ENCODE data around the gene DCP2.

The DCP2 gene

DNA sequence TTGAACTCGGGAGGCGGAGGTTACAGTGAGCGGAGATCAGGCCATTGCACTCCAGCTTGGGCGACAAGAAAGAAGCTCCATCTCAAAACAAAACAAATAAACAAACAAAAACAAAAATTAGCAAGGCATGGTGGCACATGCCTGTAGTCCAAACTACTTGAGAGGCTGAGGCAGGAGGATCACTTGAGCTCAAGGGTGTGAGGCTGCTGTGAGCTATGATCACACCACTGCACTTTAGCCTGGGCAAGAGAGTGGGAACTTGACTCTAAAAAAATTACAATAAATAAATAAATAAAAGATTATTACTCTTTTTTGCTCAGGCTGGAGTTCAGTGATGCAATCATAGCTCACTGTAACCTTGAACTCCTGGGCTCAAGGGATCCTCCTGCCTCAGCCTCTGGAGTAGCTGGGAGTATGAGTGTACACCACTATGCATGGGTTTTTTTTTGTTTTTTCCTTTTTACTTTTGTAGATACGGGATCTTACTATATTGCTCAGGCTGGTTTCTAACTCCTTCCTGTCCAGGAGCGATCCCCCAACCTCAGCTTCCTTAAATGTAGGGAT is 9.0 kb upstream of the DCP2 start:
- DNase-seq (ENCODE audit: low spot score) = no peak

DNA sequence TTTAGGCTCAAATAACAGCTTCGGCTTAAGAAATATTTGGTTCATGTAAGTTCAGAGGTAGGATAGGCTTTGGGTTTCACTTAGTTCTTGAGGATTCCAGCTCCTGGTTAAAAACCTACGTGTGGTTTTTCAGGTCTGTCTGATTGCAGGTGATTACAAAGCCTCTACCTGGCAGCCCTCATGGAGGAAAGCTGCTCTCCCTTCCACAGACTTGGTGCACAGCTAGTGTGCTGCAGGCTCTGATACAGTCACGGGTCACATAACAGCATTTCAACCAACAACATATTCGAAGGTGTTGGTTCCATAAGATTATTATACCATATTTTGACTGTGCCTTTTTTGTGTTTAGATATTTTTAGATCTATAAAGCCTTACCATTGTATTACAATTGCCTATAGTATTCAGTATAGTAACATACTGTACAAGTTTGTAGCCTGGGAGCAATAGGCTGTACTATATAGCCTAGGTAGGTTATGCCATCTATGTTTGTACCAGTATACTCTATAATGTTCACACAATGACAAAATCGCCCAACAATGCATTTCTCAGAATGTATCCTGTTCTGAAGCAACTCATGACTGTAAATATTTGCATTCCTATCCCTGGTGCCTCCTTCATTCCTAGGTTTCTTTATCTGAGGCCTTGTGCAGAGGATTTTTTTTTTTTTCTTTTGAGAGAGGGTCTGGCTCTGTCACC is 8.0 kb upstream of the DCP2 start:
- DNase-seq (ENCODE audit: low spot score) = no peak

DNA sequence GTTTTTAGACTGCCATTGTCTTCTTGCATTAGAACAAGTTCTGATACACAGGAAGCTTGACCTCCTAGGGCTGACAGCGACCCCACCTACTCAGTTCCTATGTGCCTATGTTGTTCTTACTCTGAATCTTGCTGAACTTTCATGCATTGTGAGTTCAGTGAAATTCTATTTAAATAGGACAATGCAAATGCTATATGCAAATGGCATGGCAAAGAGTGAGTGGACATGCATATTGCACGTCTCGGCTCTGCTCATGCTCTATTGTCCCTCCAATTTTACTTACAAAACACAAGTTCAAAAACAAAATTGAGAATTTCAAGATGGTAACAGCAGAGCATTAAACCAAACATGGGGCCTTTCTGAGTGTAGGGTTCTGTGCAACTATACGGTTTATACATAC is 5.3 kb upstream of the DCP2 start:
- DNase-seq (ENCODE audit: low spot score) = no peak

DNA sequence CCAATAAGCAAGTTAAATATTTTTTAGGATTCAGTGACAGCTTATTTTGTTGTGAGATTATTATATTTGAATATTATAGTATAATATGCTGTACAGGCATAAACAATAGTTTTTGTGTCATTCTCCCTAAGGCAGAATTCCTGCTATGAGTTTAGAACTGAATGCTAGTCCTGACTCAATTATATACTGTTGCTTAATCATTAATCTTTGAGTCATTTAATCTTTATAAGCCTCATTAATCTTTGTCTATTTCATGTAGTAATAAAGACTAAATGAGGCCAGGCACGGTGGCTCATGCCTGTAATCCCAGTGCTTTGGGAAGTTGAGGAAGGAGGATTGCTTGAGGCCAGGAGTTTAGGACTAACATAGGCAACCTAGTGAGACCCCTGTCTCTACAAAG is 3.6 kb upstream of the DCP2 start:
- no peak for DNase-seq (ENCODE audit: low spot score)

DNA sequence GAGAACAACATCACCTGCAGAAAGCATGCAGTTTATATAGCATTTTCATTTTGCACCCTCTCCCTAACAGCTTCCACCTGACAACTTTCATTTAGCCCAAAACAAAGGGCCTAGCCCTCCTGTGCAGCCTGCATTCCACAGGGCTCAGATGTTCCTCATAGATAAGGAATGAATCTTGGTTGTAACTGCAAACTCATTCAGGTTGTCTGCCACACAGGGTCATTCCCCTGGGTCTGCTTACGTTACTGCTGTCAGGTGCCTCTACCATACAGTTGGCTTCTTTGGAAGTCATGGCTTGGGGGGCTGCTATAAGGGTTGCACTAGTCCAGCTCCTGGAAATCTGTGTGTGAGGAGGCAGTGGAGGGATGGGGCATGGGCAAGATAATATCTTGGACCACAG is 2.7 kb upstream of the DCP2 start:
- no peak for DNase-seq (ENCODE audit: low spot score)

DNA sequence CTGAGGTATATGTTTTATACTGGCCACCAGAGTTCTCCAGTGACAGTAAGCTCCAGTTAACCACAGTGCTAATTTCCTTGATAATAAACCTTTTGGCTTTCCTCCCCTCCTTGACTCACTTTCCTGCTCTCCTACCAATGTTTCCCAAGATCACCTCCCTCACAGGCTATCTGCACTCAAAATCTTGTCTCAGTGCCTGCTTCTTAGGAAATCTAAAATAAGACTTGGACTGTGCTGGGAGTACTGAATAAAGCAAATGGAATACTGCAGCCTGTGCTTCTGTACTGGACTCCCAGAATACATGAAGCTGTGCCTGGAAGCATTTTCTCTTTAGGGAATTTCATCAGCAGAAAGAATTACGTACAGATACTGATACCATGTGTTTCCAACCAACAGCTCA is 1.7 kb upstream of the DCP2 start:
- no peak for DNase-seq (ENCODE audit: low spot score)

DNA sequence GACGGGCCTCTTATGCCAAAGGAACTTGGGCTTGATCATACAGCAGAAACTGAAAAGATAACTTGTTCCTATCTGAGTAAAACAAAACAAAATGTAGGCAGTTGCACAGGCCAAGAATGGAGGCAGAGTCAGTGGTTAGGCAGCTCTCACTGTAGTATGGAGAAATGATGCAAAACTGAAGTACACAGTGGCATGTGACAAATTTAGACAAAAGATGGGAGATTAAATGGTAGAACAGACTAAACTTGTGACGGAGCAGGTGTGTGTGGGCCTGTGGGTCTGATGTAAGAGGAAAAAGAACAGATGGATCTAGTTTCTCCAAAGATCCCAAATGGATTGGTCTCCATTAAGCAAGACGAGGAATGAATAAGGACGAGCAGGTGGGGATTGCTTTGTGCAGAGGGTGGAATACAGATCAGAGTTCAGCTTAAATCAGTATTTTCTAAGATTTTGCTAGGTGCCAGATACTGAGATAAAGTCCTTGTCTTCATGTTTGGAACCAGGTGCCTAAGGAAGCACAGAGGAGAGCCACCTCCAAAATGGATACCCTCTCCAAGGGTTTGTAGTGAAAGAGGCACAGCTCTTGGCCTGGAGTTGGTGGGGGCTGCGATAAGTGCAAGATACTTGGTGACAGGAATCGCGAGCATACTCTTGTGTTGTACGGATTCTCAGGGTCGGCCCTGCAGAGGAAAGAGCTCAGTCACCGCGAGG is 722 bp upstream of the DCP2 start:
- no peak for DNase-seq (ENCODE audit: low spot score)

DNA sequence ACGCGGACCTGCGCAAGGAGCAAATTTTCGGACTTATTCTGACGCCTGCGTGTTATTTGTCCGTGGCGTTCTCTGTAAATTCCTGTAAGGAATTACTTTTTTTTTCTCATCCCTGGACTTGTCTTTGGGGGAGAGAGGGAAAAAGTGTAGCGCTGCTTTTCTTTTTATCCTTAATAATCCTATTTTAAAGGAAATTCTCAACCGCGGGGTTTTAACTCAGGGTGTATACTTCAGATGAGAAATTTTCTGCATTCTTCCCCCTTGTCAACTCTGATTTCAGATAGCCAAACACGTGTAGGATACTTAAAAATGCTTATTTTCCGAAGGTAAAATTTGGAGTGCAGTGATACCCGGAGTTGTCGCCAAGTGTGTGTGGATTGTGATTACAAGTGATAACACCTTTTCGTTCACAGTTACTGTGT is 853 bp downstream of the DCP2 start:
- DNase-seq (ENCODE audit: low spot score) = no peak

DNA sequence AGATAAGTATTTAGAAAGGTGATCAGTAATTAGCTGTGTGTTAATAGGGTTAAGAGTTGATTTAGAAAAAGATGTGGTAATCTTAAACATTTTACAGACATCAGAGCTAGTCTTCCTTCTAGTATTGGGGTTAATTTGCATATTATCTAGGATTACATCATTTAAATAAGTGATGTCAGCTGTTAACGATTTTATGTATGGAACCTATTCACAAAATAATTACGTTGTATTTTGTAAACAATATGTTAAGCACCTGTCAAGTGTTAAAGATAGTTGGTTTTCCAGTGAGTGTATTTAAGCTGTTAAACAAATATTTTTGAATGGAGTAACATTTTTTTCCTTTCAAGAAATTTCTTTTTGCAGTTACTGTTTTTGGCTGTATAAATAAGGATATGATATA is 2.2 kb downstream of the DCP2 start:
- no peak for DNase-seq (ENCODE audit: low spot score)

DNA sequence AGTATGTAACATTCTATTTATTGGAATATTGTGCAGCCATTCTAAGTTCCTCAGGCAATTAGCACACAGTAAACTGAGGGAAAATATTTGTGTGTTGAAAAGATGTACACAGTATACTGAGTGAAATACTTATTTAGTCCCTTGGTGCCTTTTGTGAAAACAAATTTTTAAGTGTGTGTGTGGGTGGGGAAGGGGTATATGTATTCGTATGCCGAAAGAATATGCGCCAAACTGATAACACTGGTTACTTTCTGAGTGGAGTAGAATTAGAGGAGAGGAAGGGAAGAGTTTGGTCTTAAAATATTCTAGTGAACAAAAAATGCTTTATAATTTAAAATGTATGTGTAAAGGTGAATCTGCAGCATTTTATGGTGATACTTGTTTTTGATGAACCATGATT is 3.1 kb downstream of the DCP2 start:
- DNase-seq (ENCODE audit: low spot score) = no peak

DNA sequence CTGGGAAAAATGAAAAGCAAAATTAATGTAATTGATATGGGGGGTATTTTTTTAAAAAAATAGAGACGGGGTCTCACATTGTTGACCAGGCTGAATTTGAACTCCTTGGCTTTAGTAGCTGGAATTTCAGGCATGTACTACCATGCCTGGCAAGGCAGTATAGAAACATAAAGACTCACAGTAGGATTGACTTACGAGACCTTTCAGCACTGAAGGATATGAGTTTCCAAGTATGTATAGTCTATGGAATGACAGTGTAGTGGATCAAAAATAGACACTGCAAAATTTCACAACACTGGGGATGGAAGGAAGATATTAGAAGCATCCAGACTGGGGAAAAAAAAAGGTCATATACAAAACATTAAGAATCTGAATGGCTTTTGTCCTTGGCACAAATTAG is 6.8 kb downstream of the DCP2 start:
- DNase-seq (ENCODE audit: low spot score) = no peak

DNA sequence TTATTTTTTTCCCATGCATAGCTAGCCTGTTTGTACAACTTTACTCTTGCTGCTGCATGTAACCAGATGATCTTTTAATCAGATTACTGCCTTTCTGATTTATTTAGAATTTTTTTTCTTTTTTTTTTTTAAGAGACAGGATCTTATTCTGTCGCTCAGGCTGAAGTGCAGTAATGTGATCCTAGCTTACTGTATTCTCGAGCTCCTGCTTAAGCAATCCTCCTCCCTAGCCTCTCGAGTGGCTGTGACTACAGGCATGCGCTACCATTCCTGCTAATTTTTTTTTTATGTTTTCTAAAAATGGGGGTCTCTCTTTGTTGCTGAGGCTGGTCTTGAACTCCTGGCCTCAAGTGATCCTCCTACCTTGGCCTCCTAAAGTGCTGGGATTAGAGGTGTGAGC is 9.6 kb downstream of the DCP2 start:
- DNase-seq (ENCODE audit: low spot score) = no peak

DNA sequence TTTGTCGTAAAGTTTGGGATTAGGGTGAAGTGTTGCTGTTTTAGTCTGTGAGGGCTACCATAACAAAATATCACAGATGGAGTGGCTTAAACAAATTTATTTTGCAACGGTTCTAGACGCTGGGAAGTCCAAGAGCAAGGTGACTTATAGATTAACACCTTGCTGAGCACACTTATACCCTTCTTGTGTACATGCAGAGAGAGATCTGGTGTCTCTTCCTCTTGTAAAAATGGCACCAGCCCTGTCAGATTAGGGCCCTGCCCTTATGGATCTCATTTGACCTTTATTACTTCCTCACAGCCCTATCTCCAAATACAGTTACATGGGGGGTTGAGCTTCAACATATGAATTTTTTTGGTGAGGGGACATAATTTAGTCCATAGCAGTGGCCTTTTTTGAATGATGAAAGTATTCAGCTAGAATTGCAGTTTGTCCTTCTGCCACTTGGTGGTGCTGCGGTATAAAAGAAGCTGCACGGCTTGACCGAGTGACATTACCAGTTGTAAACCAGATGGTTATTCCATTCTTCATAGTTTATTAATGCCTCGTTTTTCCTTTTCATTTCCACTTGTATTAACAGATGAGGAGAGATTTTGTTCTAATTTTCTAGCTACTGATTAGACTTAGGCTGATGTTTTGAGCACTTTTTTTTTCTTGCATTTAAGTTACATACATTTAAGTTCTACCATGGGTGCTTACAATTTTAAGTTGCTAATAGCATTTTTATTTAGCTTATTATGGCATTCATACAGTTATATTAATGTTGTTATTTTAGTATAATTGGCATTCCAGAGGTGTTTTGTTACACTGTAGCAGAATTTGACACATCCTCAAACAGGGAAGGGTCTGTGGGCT is 19.4 kb downstream of the DCP2 start:
- DNase-seq (ENCODE audit: low spot score) = peak; percentile 35

DNA sequence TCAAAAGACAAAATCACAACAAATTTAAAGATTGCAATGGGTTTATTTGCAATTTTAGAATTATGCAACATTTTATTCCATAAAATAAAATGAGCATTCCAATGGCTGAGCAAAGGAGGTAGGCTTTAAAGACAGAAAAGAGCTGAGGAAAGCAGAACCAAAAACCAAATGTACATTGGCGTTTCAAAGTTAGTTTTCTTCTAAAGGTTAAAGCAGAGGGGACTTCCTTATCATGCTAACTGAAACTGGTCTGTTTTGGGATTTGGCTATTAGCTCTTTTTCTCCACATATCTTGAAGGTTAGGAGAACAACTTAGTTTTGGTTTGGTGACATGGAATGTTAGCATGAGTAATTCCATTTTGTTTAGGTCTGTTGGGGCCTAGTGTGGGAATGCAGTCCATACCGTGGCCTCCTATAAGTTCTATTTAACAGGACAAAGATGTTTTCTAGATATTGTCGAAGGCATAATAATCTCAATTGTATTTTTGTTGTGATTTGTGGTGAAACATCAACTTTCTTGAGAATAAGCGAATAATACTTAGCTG is 20.3 kb downstream of the DCP2 start:
- no peak for DNase-seq (ENCODE audit: low spot score)

DNA sequence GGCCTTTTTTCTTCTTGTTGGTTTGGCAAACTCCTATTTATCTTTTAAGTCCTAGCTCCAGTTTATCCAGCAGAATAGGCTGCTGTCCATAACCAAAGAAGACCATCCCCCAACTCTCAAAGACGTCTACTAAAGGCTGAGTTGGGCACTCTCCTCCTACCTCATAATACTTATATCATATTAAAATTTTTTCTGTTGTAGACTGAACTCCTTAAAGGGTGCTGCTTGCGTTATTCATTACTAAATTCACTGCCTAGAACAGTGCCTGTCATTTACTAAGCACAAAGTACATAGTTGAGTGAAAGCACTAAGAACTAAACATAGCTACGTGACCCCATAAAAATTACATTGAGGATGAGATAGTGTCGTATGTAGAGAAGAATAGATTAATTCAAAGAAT is 21.7 kb downstream of the DCP2 start:
- DNase-seq (ENCODE audit: low spot score) = no peak

DNA sequence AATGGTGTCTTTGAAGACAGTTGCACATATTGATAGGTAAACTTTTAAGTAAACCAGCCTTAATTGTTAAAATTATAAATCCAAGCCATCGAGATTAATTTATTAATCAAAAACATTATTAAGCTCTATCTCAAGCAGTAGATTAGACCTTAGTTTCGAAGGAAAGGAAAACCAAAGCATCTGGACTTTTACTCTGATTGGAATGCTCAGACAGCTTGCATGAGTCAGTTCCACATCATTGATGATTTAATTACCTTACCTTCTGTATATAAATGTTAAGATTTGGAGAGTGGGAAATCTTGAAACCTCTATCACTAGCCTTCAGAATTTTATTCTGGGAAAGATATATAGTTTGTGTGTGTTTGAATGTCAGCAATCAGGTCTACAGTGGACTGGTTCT is 23.9 kb downstream of the DCP2 start:
- DNase-seq (ENCODE audit: low spot score) = no peak

DNA sequence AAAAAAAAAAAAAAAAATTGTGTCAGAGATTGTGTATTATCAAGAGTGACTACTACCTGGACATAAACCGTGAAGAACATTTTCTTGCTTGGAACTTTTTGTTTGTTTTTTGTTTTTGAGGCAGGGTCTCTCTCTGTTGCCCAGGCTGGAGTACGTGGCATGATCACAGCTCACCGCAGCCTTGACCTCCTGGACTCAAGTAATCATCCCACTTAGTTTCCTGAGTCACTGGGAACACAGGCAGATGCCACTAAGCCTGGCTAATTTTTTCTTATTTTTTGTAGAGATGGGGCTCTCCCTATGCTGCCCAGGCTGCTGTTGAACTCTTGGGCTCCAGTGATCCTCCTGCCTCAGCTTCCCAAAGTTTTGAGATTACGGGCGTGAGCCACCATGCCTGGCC is 25.8 kb downstream of the DCP2 start:
- no peak for DNase-seq (ENCODE audit: low spot score)

DNA sequence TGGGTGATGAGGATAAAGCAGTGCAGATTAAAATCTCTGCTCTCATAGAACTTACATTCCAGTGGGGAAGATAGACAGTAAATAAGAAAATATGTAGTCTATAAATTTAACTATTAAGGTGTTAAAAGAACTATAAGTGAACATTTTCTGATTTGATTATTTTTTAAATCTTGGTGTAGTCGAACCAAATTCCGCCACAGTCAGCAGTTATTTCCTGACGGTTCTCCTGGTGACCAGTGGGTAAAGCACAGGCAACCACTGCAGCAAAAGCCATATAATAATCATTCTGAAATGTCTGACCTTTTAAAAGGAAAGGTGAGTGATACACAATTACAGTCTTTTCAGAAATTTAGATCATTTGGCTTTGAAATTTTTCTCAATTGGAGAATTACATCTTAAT is 27.2 kb downstream of the DCP2 start:
- DNase-seq (ENCODE audit: low spot score) = no peak

DNA sequence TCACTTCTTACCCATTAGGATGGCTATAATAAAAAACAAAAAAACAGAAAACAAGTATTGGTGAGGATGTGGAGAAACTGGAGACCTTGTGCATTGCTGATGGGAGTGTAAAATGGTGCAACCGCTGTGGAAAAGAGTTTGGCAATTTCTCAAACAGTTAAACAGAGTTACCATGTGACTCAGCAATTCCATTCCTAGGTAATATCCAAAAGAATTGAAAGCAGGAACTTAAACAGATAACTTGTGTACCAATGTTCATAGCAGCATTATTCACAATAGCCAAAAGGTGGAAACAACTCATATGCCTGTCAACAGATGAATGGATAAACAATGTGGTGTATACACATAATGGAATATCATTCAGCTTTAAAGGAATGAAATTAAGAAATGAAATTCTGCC is 28.9 kb downstream of the DCP2 start:
- no peak for DNase-seq (ENCODE audit: low spot score)

DNA sequence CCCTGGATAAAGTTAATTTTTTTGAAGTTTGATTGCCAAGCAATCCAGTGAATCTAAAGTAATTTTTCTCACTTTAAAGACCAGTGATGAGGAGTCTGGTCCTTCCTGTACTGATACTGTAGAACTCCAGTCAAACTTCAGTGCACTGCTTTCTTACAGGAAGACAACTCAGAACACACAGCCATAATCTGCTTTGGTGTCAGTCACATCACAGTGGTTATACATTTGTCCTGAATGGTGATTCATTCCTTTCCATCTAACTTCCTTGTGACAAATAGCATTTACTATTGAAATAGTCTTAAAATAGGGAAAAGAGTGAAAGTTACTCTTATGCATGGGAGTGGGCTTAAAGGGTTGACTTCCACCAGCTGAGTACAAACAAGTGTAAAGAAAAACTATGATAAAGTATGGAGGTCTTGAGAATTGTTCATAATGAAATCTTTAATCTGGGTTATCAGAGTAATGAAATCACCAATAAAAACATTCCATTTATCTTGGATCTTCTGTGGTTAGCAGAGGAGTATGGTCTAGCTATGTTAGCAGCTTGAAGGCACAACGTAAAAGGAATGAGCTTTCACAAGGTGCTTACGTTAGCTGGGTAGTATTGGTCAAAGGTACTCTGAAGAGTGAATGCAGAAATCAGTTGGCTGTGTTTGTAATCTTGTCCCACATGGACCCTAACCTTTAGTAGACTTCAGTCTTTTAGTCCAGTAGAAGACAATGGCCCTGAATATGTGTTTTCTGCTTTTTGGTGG is 41.5 kb downstream of the DCP2 start:
- no peak for DNase-seq (ENCODE audit: low spot score)

DNA sequence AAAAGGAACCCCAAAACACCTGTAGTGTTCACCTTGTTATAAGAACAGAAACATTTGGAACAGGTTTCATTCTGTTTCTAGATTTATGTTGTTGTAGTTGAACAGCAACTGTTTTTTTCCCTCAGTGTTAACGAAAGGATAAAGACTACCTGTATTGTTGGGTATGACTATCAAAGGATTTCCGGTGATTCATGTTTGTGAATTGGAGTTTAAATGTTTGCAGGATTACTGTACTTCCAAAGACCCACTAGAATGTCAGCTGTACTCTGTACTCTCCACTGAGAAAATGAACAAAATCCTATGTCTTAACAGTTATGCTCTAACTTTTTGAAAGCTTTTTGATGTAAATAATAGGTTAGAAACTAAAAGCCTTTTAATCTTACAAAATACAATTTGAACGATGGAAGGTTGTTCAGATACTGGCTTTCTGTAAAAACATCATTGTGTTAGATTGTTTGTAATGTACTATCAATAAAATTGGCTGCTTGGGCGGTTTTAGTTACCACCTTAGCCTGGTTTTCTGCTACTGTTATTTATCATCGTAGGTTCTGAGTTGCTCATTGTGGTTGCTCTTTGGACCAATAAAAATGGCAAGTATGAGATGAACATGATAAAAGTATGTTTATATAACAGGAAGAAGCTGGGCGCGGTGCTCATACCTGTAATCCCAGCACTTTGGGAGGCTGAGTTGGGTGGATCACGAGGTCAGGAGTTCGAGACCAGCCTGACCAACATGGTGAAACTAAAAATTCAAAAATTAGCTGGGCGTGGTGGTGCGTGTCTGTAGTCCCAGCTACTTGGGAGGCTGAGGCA is 44.1 kb downstream of the DCP2 start:
- no peak for DNase-seq (ENCODE audit: low spot score)

All from COLO829 (cell line).